MM.1S (cell line): ENCODE results near the gene CDH22.

Experiments used
- DNase-seq: peaks from one replicate; pipeline ENCODE4 v3.0.0-alpha.2; 2015
- H2AFZ ChIP-seq: fragments of 300-600 bp; sonication (generic); 2 replicates; pipeline ENCODE4 v1.6.0; 2016; ENCODE audit warnings: antibody characterized with exemption, low read length
- H3F3A ChIP-seq: fragments of 300-600 bp; sonication (generic); 2 replicates; pipeline ENCODE4 v1.6.1; 2016; ENCODE audit warnings: mild to moderate bottlenecking, antibody characterized with exemption, low read length, moderate library complexity, mixed read lengths; ENCODE audit not compliant: insufficient read depth
- H3K27ac ChIP-seq: fragments of 300-600 bp; sonication (generic); 2 replicates; pipeline ENCODE4 v1.5.1; 2016; ENCODE audit warnings: mild to moderate bottlenecking, low read length
- H3K27me3 ChIP-seq: fragments of 300-600 bp; sonication (generic); replicated peaks from 2 replicates; pipeline ENCODE4 v1.6.0; 2016; ENCODE audit warnings: low read length; ENCODE audit not compliant: insufficient read depth
- H3K36me3 ChIP-seq: fragments of 300-600 bp; sonication (generic); replicated peaks from 2 replicates; pipeline ENCODE4 v1.6.1; 2016; ENCODE audit warnings: mild to moderate bottlenecking, low read length, mixed read lengths; ENCODE audit not compliant: insufficient read depth
- H3K4me1 ChIP-seq: fragments of 300-600 bp; sonication (generic); 2 replicates; pipeline ENCODE4 v1.6.1; 2016; ENCODE audit warnings: low read length, mixed read lengths
- H3K4me2 ChIP-seq: fragments of 300-600 bp; sonication (generic); 2 replicates; pipeline ENCODE4 v1.6.0; 2016; ENCODE audit warnings: low read depth, low read length
- H3K4me3 ChIP-seq: fragments of 300-600 bp; sonication (generic); 2 replicates; pipeline ENCODE4 v1.5.1; 2016; ENCODE audit warnings: low read length, mixed read lengths
- H3K79me2 ChIP-seq: fragments of 300-600 bp; sonication (generic); 2 replicates; pipeline ENCODE4 v1.6.1; 2016; ENCODE audit warnings: mixed run types, low read length, mixed read lengths
- H3K9ac ChIP-seq: fragments of 300-600 bp; sonication (generic); 2 replicates; pipeline ENCODE4 v1.6.1; 2016; ENCODE audit warnings: low read length, mixed read lengths
- H3K9me2 ChIP-seq: fragments of 300-600 bp; sonication (generic); replicated peaks from 2 replicates; pipeline ENCODE4 v1.6.1; 2016; ENCODE audit warnings: mild to moderate bottlenecking, low read length, mixed read lengths; ENCODE audit not compliant: insufficient read depth
- H3K9me3 ChIP-seq: fragments of 300-600 bp; sonication (generic); replicated peaks from 2 replicates; pipeline ENCODE4 v1.6.1; 2016; ENCODE audit warnings: mild to moderate bottlenecking, low read length, mixed read lengths; ENCODE audit not compliant: insufficient read depth
- H4K20me1 ChIP-seq: fragments of 300-600 bp; sonication (generic); 2 replicates; pipeline ENCODE4 v1.6.1; 2016; ENCODE audit warnings: mild to moderate bottlenecking, low read length, moderate library complexity, mixed read lengths; ENCODE audit not compliant: insufficient read depth
- EZH2 ChIP-seq: fragments of 300-600 bp; sonication (generic); optimal IDR thresholded peaks from 2 replicates; pipeline ENCODE3; 2017; ENCODE audit warnings: low read depth, mild to moderate bottlenecking, antibody characterized with exemption, low read length, mixed read lengths
- EZH2phosphoT487 ChIP-seq: fragments of 300-600 bp; sonication (generic); IDR thresholded peaks from 2 replicates; pipeline ENCODE4 v1.6.1; 2018; ENCODE audit warnings: antibody characterized with exemption, low read length
- TF ChIP-seq, protein P1 (sequence below): fragments of 300-600 bp; sonication (generic); IDR thresholded peaks from 2 replicates; pipeline ENCODE4 v1.5.1; 2016; ENCODE audit warnings: antibody characterized with exemption, low read length, mixed read lengths

The CDH22 gene

DNA sequence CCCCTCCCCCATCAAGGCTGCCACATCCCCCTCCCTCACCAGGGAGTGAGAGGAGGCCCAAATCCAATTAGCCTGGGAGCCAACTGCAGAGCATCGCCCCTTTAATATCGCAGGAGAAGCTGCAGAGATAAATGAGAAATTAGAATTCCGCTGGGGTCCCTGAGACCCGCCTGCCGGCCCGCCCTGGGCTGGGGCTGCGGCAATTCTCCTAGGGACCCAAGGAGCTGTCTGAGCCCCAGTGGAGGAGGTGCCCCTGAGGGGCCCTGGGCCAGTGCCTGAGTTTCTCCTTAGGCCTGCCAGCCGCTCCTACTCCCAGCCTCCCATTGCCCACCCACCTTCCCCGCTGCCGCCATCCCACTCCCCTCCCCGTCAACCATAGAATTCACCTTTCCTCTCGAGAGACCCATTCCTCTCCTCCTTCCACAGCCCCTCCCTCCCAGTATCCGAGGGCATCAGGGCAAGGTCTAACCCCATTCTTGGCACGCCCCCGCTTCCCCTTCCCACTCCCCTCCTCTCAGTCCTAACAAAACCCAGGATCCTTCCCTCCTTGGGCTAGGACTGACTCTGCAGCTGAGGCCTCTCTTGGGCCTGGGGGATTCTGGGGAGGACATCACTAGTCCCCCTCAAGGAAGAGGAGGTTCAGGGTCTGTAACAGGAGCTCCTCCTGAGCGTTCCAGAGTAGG is 20.0 kb upstream of the CDH22 start:
- Histone ChIP-seq H3K9ac (no peak overlapping the region), H3K4me1 (no peaks in the 10 kb centered on the region), H3K9me3 (no peaks in the 10 kb centered on the region), H4K20me1 (no peaks in the 10 kb centered on the region), H3K27ac (no peak overlapping the region), H3K79me2 (no peaks in the 10 kb centered on the region), H3K27me3 (peaks cover 94% of the 10 kb centered on the region), H3F3A (no peaks in the 10 kb centered on the region), H2AFZ (no peak overlapping the region), H3K36me3 (no peaks in the 10 kb centered on the region), H3K9me2 (no peaks in the 10 kb centered on the region), H3K4me2 (no peak overlapping the region), H3K4me3 (no peak overlapping the region)
- TF ChIP-seq, protein P1, sequence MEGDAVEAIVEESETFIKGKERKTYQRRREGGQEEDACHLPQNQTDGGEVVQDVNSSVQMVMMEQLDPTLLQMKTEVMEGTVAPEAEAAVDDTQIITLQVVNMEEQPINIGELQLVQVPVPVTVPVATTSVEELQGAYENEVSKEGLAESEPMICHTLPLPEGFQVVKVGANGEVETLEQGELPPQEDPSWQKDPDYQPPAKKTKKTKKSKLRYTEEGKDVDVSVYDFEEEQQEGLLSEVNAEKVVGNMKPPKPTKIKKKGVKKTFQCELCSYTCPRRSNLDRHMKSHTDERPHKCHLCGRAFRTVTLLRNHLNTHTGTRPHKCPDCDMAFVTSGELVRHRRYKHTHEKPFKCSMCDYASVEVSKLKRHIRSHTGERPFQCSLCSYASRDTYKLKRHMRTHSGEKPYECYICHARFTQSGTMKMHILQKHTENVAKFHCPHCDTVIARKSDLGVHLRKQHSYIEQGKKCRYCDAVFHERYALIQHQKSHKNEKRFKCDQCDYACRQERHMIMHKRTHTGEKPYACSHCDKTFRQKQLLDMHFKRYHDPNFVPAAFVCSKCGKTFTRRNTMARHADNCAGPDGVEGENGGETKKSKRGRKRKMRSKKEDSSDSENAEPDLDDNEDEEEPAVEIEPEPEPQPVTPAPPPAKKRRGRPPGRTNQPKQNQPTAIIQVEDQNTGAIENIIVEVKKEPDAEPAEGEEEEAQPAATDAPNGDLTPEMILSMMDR, result no peak
- TF ChIP-seq EZH2 (no peak), EZH2phosphoT487 (no peak)
- no peak for DNase-seq

DNA sequence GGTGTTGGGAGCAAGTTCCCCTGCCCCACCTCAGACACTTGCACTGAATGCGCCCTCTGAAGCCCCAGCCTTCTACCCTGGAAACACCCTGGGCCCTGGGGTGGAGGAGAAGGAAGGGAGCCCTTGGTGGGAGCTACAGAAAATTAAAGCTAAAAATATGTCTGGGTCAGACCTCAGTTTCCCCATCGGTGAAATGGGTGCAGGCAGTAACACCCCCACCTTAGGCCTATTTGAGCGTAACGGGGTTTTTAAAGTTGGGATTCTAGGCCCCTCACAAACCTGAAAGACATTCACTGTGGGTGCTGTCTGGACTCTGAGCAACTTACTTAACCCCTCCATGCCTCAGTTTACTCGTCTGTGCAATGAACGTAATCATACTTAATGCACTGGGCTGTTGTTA is 19.3 kb upstream of the CDH22 start:
- Histone ChIP-seq H3K79me2 (no peaks in the 10 kb centered on the region), H3K36me3 (no peaks in the 10 kb centered on the region), H3F3A (no peaks in the 10 kb centered on the region), H3K4me1 (no peaks in the 10 kb centered on the region), H3K4me2 (no peak overlapping the region), H3K27me3 (peaks cover 94% of the 10 kb centered on the region), H3K4me3 (no peak overlapping the region), H3K9me3 (no peaks in the 10 kb centered on the region), H2AFZ (no peak overlapping the region), H3K9ac (no peak overlapping the region), H3K9me2 (no peaks in the 10 kb centered on the region), H3K27ac (no peak overlapping the region), H4K20me1 (no peaks in the 10 kb centered on the region)
- TF ChIP-seq EZH2phosphoT487 (no peak), EZH2 (no peak)
- TF ChIP-seq, protein P1, result no peak
- no peak for DNase-seq

DNA sequence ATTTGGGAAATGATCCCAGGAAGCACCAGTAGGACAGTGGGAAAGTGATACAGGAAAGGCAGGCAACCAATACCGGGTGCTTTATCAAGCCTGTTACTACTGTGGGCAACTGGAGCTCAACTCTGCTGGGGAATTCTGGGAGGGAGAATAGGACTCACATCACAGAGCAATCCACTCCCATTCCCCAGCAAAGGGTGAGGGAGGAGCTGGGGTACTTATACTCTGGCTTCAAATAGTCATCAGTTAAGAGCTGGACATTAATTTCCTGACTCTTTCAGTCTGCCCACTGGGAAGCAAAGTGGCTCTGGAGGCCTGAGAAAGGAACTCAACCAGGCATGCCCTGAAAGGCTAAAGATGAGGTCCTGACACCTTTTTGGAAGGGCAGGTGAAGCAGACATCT is 17.5 kb upstream of the CDH22 start:
- no peak overlapping the region for H3K4me2 ChIP-seq
- no peaks in the 10 kb centered on the region for H3K4me1 ChIP-seq
- no peaks in the 10 kb centered on the region for H3K36me3 ChIP-seq
- H3K4me3 ChIP-seq, result no peak overlapping the region
- TF ChIP-seq EZH2 (no peak), EZH2phosphoT487 (no peak)
- TF ChIP-seq, protein P1, result no peak
- no peaks in the 10 kb centered on the region for H3K79me2 ChIP-seq
- H2AFZ ChIP-seq, result no peak overlapping the region
- H4K20me1 ChIP-seq, result no peaks in the 10 kb centered on the region
- H3K27me3 ChIP-seq, result peaks cover 94% of the 10 kb centered on the region
- H3K9ac ChIP-seq, result no peak overlapping the region
- DNase-seq, result no peak
- no peaks in the 10 kb centered on the region for H3K9me3 ChIP-seq
- H3K27ac ChIP-seq, result no peak overlapping the region
- H3F3A ChIP-seq, result no peaks in the 10 kb centered on the region
- no peaks in the 10 kb centered on the region for H3K9me2 ChIP-seq
